ENCODE data around the gene MPPED2.

The MPPED2 gene

DNA sequence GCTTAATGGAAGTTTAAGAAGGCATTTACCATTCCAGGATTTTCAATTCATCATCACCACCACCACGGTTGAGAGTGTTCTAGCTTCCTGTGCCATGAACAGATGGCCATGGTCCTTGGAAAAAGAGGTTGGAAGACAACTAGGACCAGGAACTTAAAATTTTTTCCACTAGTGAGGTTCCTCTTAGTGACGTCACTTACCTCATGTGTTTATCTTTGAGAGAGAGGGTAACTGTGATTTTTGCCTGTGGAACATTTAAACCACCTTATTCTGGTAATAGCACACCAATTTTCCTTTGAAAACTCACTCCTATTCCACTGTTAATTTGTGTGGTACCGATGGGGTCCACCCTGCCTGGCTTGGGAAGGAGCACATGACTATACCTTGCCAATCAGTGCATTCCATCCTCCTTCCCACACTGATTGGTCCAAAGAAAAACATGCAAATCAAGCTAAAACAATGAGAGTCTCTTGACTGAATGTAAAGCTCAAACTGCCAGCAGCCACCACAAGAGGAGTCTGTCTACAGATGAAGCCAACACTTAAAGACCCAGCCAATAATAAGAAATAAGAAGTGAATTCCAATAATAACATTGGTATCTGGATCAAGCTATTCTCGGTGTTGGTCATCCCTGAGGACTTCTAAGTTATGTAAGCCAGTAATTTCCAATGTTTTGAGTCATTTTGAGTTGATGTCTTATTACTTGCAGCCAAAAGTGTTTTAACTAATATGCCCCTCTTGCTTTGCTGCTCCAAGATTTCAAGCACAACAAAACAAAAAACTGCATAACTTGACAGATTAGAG, 111.8 kb downstream of the MPPED2 start:
- Histone ChIP-seq H3K27me3 (ENCODE audit: low read depth, low read length) (no peaks in the 10 kb centered on the region), H3K4me1 (ENCODE audit: low read length) (no peaks in the 10 kb centered on the region), H2AFZ (ENCODE audit: low read depth, low read length) (no peak overlapping the region), H3K27ac (ENCODE audit: low read length) (no peak overlapping the region), H3K9ac (ENCODE audit: low read length) (no peak overlapping the region), H4K20me1 (ENCODE audit: insufficient read depth, low read length) (no peaks in the 10 kb centered on the region), H3K9me3 (ENCODE audit: insufficient read depth, low read length) (no peaks in the 10 kb centered on the region), H3K4me3 (ENCODE audit: low read length) (no peak overlapping the region), H3K4me2 (ENCODE audit: low read length) (no peak overlapping the region), H3K79me2 (ENCODE audit: low read length) (no peaks in the 10 kb centered on the region), H3K36me3 (replicated peaks; ENCODE audit: low read depth, low read length) (no peaks in the 10 kb centered on the region)
- TF ChIP-seq, protein P1, sequence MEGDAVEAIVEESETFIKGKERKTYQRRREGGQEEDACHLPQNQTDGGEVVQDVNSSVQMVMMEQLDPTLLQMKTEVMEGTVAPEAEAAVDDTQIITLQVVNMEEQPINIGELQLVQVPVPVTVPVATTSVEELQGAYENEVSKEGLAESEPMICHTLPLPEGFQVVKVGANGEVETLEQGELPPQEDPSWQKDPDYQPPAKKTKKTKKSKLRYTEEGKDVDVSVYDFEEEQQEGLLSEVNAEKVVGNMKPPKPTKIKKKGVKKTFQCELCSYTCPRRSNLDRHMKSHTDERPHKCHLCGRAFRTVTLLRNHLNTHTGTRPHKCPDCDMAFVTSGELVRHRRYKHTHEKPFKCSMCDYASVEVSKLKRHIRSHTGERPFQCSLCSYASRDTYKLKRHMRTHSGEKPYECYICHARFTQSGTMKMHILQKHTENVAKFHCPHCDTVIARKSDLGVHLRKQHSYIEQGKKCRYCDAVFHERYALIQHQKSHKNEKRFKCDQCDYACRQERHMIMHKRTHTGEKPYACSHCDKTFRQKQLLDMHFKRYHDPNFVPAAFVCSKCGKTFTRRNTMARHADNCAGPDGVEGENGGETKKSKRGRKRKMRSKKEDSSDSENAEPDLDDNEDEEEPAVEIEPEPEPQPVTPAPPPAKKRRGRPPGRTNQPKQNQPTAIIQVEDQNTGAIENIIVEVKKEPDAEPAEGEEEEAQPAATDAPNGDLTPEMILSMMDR (IDR thresholded peaks at IDR 0.05; ENCODE audit: low read depth, low read length), result no peak
- no peak for TF ChIP-seq EZH2phosphoT487 (IDR thresholded peaks at IDR 0.05; ENCODE audit: low read depth)

DNA sequence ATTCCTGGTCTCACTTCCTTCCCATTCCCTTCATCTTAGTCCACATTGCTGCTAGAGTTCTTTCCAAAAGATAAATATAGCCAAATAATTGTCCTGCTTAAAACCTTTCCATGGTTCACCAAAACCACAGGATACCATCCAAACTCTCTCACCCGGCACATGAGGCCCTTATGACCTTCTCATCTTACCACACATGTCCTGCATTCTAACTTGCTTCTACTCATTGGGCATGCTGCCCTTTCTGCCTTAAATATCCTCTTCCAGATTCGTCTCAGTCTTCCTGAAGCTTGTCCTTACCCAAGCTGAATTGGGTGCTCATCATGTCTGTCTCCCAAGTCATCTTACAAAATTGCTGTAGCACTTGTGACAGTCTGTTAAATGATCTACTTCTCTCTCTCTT, 114.9 kb downstream of the MPPED2 start:
- no peaks in the 10 kb centered on the region for H3K79me2 ChIP-seq (ENCODE audit: low read length)
- H3K4me1 ChIP-seq (ENCODE audit: low read length), result no peaks in the 10 kb centered on the region
- no peaks in the 10 kb centered on the region for H4K20me1 ChIP-seq (ENCODE audit: insufficient read depth, low read length)
- no peak overlapping the region for H3K4me3 ChIP-seq (ENCODE audit: low read length)
- H3K4me2 ChIP-seq (ENCODE audit: low read length), result no peak overlapping the region
- H3K9ac ChIP-seq (ENCODE audit: low read length), result no peak overlapping the region
- H2AFZ ChIP-seq (ENCODE audit: low read depth, low read length), result no peak overlapping the region
- TF ChIP-seq, protein P1 (IDR thresholded peaks at IDR 0.05; ENCODE audit: low read depth, low read length), result no peak
- no peak for TF ChIP-seq EZH2phosphoT487 (IDR thresholded peaks at IDR 0.05; ENCODE audit: low read depth)
- no peaks in the 10 kb centered on the region for H3K9me3 ChIP-seq (ENCODE audit: insufficient read depth, low read length)
- H3K27me3 ChIP-seq (ENCODE audit: low read depth, low read length), result no peaks in the 10 kb centered on the region
- H3K27ac ChIP-seq (ENCODE audit: low read length), result no peak overlapping the region
- no peaks in the 10 kb centered on the region for H3K36me3 ChIP-seq (replicated peaks; ENCODE audit: low read depth, low read length)

DNA sequence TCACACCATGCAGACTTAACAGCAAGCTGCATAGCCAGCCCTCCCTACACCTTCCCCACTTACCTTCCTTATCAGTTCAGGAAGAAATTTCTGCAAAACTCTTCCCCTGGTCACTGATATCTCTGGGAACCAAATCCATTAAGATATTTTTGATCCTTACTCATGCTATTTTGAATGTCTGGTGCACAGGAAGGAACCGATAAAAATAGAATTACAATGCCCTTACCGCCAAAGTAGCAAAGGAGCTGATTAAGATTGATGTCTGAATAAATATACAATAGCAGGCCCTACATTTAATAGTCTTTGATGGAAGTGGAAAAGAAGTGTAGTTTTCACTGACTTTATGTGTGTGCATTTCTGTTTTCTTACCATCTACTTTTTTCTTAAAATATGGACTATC, 117.3 kb downstream of the MPPED2 start:
- no peaks in the 10 kb centered on the region for H3K9me3 ChIP-seq (ENCODE audit: insufficient read depth, low read length)
- no peaks in the 10 kb centered on the region for H3K4me1 ChIP-seq (ENCODE audit: low read length)
- H3K9ac ChIP-seq (ENCODE audit: low read length), result no peak overlapping the region
- no peaks in the 10 kb centered on the region for H3K79me2 ChIP-seq (ENCODE audit: low read length)
- no peaks in the 10 kb centered on the region for H4K20me1 ChIP-seq (ENCODE audit: insufficient read depth, low read length)
- H2AFZ ChIP-seq (ENCODE audit: low read depth, low read length), result no peak overlapping the region
- no peak overlapping the region for H3K4me2 ChIP-seq (ENCODE audit: low read length)
- TF ChIP-seq, protein P1 (IDR thresholded peaks at IDR 0.05; ENCODE audit: low read depth, low read length), result no peak
- TF ChIP-seq EZH2phosphoT487 (IDR thresholded peaks at IDR 0.05; ENCODE audit: low read depth), result no peak
- H3K27ac ChIP-seq (ENCODE audit: low read length), result no peak overlapping the region
- H3K27me3 ChIP-seq (ENCODE audit: low read depth, low read length), result no peaks in the 10 kb centered on the region
- H3K4me3 ChIP-seq (ENCODE audit: low read length), result no peak overlapping the region
- H3K36me3 ChIP-seq (replicated peaks; ENCODE audit: low read depth, low read length), result no peaks in the 10 kb centered on the region

GRCh38 chr11:30467176-30467575, 119.0 kb downstream of the MPPED2 start:
- Histone ChIP-seq H3K27ac (ENCODE audit: low read length) (no peak overlapping the region), H3K9ac (ENCODE audit: low read length) (no peak overlapping the region), H3K27me3 (ENCODE audit: low read depth, low read length) (no peaks in the 10 kb centered on the region), H4K20me1 (ENCODE audit: insufficient read depth, low read length) (no peaks in the 10 kb centered on the region), H3K79me2 (ENCODE audit: low read length) (no peaks in the 10 kb centered on the region), H3K4me1 (ENCODE audit: low read length) (no peaks in the 10 kb centered on the region), H2AFZ (ENCODE audit: low read depth, low read length) (no peak overlapping the region), H3K36me3 (replicated peaks; ENCODE audit: low read depth, low read length) (no peaks in the 10 kb centered on the region), H3K4me3 (ENCODE audit: low read length) (no peak overlapping the region), H3K9me3 (ENCODE audit: insufficient read depth, low read length) (no peaks in the 10 kb centered on the region), H3K4me2 (ENCODE audit: low read length) (no peak overlapping the region)
- TF ChIP-seq, protein P1 (IDR thresholded peaks at IDR 0.05; ENCODE audit: low read depth, low read length), result no peak
- no peak for TF ChIP-seq EZH2phosphoT487 (IDR thresholded peaks at IDR 0.05; ENCODE audit: low read depth)

All from OCI-LY3 (cell line).